Measurements from ENCODE around the gene TAGLN2.

TAGLN2 gene

GRCh38 chr1:159943908-159944622 is 18.8 kb upstream of the TAGLN2 start:
- Mint-ChIP-seq H3K27ac (no peak overlapping the region), H3K27me3 (ENCODE audit: low read depth) (peaks cover 57% of the 10 kb centered on the region), H3K4me3 (no peak overlapping the region), H3K9me3 (no peaks in the 10 kb centered on the region), H3K36me3 (ENCODE audit: low read depth) (no peaks in the 10 kb centered on the region), H3K4me1 (ENCODE audit: low read depth) (peaks cover 7% of the 10 kb centered on the region)
- no peak for DNase-seq (ENCODE audit: low spot score)

GRCh38 chr1:159943278-159943640 is 18.0 kb upstream of the TAGLN2 start:
- H3K4me3 Mint-ChIP-seq: no peak overlapping the region
- H3K27me3 Mint-ChIP-seq (ENCODE audit: low read depth): peaks cover 53% of the 10 kb centered on the region
- no peak for DNase-seq (ENCODE audit: low spot score)
- peaks cover 11% of the 10 kb centered on the region for H3K4me1 Mint-ChIP-seq (ENCODE audit: low read depth)
- H3K36me3 Mint-ChIP-seq (ENCODE audit: low read depth): no peaks in the 10 kb centered on the region
- no peaks in the 10 kb centered on the region for H3K9me3 Mint-ChIP-seq
- no peak overlapping the region for H3K27ac Mint-ChIP-seq

GRCh38 chr1:159942632-159943277 is 17.4 kb upstream of the TAGLN2 start:
- DNase-seq (ENCODE audit: low spot score): no peak
- Mint-ChIP-seq H3K4me3 (no peak overlapping the region), H3K36me3 (ENCODE audit: low read depth) (no peaks in the 10 kb centered on the region), H3K4me1 (ENCODE audit: low read depth) (peaks cover 15% of the 10 kb centered on the region), H3K27me3 (ENCODE audit: low read depth) (peaks cover 48% of the 10 kb centered on the region), H3K9me3 (no peaks in the 10 kb centered on the region), H3K27ac (no peak overlapping the region)

GRCh38 chr1:159941591-159942560 is 16.6 kb upstream of the TAGLN2 start:
- H3K27ac Mint-ChIP-seq: no peak overlapping the region
- H3K36me3 Mint-ChIP-seq (ENCODE audit: low read depth): no peaks in the 10 kb centered on the region
- DNase-seq (ENCODE audit: low spot score): no peak
- no peak overlapping the region for H3K4me3 Mint-ChIP-seq
- no peaks in the 10 kb centered on the region for H3K9me3 Mint-ChIP-seq
- peaks cover 22% of the 10 kb centered on the region for H3K4me1 Mint-ChIP-seq (ENCODE audit: low read depth)
- H3K27me3 Mint-ChIP-seq (ENCODE audit: low read depth): peaks cover 44% of the 10 kb centered on the region

- H3K27ac Mint-ChIP-seq: no peak overlapping the region
- no peaks in the 10 kb centered on the region for H3K36me3 Mint-ChIP-seq (ENCODE audit: low read depth)
- H3K4me1 Mint-ChIP-seq (ENCODE audit: low read depth): peaks cover 22% of the 10 kb centered on the region
- peaks cover 37% of the 10 kb centered on the region for H3K27me3 Mint-ChIP-seq (ENCODE audit: low read depth)
- no peaks in the 10 kb centered on the region for H3K9me3 Mint-ChIP-seq
- no peak overlapping the region for H3K4me3 Mint-ChIP-seq
- DNase-seq (ENCODE audit: low spot score): no peak
Observed at GRCh38 chr1:159941141-159941540, 15.8 kb upstream of the TAGLN2 start.

- DNase-seq (ENCODE audit: low spot score): no peak
- Mint-ChIP-seq H3K4me3 (no peak overlapping the region), H3K9me3 (no peaks in the 10 kb centered on the region), H3K27me3 (ENCODE audit: low read depth) (peaks cover 31% of the 10 kb centered on the region), H3K36me3 (ENCODE audit: low read depth) (no peaks in the 10 kb centered on the region), H3K27ac (no peak overlapping the region), H3K4me1 (ENCODE audit: low read depth) (peaks cover 18% of the 10 kb centered on the region)
Observed at GRCh38 chr1:159940006-159940620, 14.8 kb upstream of the TAGLN2 start.

- Mint-ChIP-seq H3K4me3 (no peak overlapping the region), H3K27ac (no peak overlapping the region), H3K4me1 (ENCODE audit: low read depth) (peaks cover 18% of the 10 kb centered on the region), H3K9me3 (no peaks in the 10 kb centered on the region), H3K27me3 (ENCODE audit: low read depth) (peaks cover 27% of the 10 kb centered on the region), H3K36me3 (ENCODE audit: low read depth) (no peaks in the 10 kb centered on the region)
- no peak for DNase-seq (ENCODE audit: low spot score)
Observed at GRCh38 chr1:159939678-159940002, 14.3 kb upstream of the TAGLN2 start.

GRCh38 chr1:159938905-159939677 is 13.8 kb upstream of the TAGLN2 start:
- H3K36me3 Mint-ChIP-seq (ENCODE audit: low read depth): no peaks in the 10 kb centered on the region
- no peak overlapping the region for H3K27ac Mint-ChIP-seq
- H3K4me1 Mint-ChIP-seq (ENCODE audit: low read depth): peaks cover 18% of the 10 kb centered on the region

GRCh38 chr1:159938211-159938852 is 13.0 kb upstream of the TAGLN2 start:
- Mint-ChIP-seq H3K9me3 (no peaks in the 10 kb centered on the region), H3K4me3 (peak overlapping the region; percentile 6), H3K27ac (no peak overlapping the region), H3K4me1 (ENCODE audit: low read depth) (peaks cover 18% of the 10 kb centered on the region), H3K36me3 (ENCODE audit: low read depth) (no peaks in the 10 kb centered on the region), H3K27me3 (ENCODE audit: low read depth) (peaks cover 20% of the 10 kb centered on the region)
- no peak for DNase-seq (ENCODE audit: low spot score)

More at GRCh38 chr1:159938905-159939677, 13.8 kb upstream of the TAGLN2 start:
- H3K9me3 Mint-ChIP-seq: no peaks in the 10 kb centered on the region
- DNase-seq (ENCODE audit: low spot score): no peak
- H3K27me3 Mint-ChIP-seq (ENCODE audit: low read depth): peaks cover 21% of the 10 kb centered on the region
- no peak overlapping the region for H3K4me3 Mint-ChIP-seq

GRCh38 chr1:159937054-159937750 is 11.9 kb upstream of the TAGLN2 start:
- Mint-ChIP-seq H3K4me1 (ENCODE audit: low read depth) (peaks cover 18% of the 10 kb centered on the region), H3K27ac (no peak overlapping the region), H3K4me3 (peak overlapping the region; percentile 42), H3K27me3 (ENCODE audit: low read depth) (peaks cover 14% of the 10 kb centered on the region), H3K36me3 (ENCODE audit: low read depth) (no peaks in the 10 kb centered on the region), H3K9me3 (no peaks in the 10 kb centered on the region)
- no peak for DNase-seq (ENCODE audit: low spot score)

GRCh38 chr1:159936273-159936904 is 11.1 kb upstream of the TAGLN2 start:
- H3K4me3 Mint-ChIP-seq: no peak overlapping the region
- no peak overlapping the region for H3K27ac Mint-ChIP-seq
- DNase-seq (ENCODE audit: low spot score): peak; percentile 72
- H3K27me3 Mint-ChIP-seq (ENCODE audit: low read depth): peaks cover 14% of the 10 kb centered on the region
- H3K9me3 Mint-ChIP-seq: no peaks in the 10 kb centered on the region
- H3K4me1 Mint-ChIP-seq (ENCODE audit: low read depth): peaks cover 18% of the 10 kb centered on the region
- no peaks in the 10 kb centered on the region for H3K36me3 Mint-ChIP-seq (ENCODE audit: low read depth)

- Mint-ChIP-seq H3K4me3 (no peak overlapping the region), H3K27me3 (ENCODE audit: low read depth) (peaks cover 14% of the 10 kb centered on the region), H3K36me3 (ENCODE audit: low read depth) (no peaks in the 10 kb centered on the region), H3K27ac (no peak overlapping the region), H3K4me1 (ENCODE audit: low read depth) (peaks cover 18% of the 10 kb centered on the region), H3K9me3 (no peaks in the 10 kb centered on the region)
- no peak for DNase-seq (ENCODE audit: low spot score)
Observed at GRCh38 chr1:159935719-159936272, 10.5 kb upstream of the TAGLN2 start.
